SJCRH30 (cell line): Measurements from ENCODE around the gene PSG7. TPM values are rescaled to one million over a fixed set of nuclear protein-coding genes. Genes with fewer than 3 reads are reported as not detected.
"Not testable (repeated sequence)": the region's sequence is repeated elsewhere in the genome, so short reads cannot be mapped to it uniquely, and the experiment has no call there.

ENCODE experiments used
- DNase-seq, 2 experiments: peaks; one replicate each; pipeline ENCODE4 v3.0.0-alpha.2; 2015 to 2020
- H3K27ac ChIP-seq: fragments of 250-450 bp; sonication (Bioruptor Pico); 2 replicates; pipeline ENCODE4 v1.5.1; 2020; ENCODE audit warnings: mild to moderate bottlenecking, moderate library complexity
- H3K27me3 ChIP-seq: fragments of 250-450 bp; sonication (Bioruptor Pico); 2 replicates; pipeline ENCODE4 v1.5.1; 2020; ENCODE audit warnings: mild to moderate bottlenecking, moderate library complexity
- H3K36me3 ChIP-seq: fragments of 250-450 bp; sonication (Bioruptor Pico); 2 replicates; pipeline ENCODE4 v1.5.1; 2020; ENCODE audit warnings: mild to moderate bottlenecking, moderate library complexity
- H3K4me1 ChIP-seq: fragments of 250-450 bp; sonication (Bioruptor Pico); 2 replicates; pipeline ENCODE4 v1.5.1; 2020; ENCODE audit warnings: mild to moderate bottlenecking, moderate library complexity
- H3K4me3 ChIP-seq: fragments of 250-450 bp; sonication (Bioruptor Pico); 2 replicates; pipeline ENCODE4 v1.5.1; 2020; ENCODE audit warnings: mild to moderate bottlenecking, moderate library complexity
- H3K9me3 ChIP-seq: fragments of 250-450 bp; sonication (Bioruptor Pico); replicated peaks from 2 replicates; pipeline ENCODE4 v1.5.1; 2020; ENCODE audit warnings: mild to moderate bottlenecking, moderate library complexity
- total RNA-seq: library from RNA; depleted of rRNA; stranded (reverse); fragments of >200 nt; shearing (Covaris generic); gene quantifications from 2 replicates; pipeline ENCODE4 v1.2.3, GENCODE V29; 2014

PSG7 gene
- total RNA-seq, 1 experiment from 2014 or later = not detected

DNA sequence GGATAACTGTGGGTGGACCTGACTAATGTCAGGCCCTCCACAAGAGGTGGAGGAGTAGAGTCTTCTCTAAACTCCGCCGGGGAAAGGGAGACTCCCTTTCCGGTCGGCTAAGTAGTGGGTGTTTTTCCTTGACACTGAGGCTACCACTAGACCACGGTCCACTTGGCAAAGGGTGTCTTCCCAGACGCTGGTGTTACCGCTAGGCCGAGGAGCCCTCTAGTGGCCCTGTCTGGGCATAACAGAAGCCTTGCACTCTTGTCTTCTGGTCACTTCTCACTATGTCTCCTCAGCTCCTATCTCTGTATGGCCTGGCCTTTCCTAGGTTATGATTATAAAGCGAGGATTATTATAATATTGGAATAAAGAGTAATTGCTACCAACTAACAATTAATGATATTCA is 13.9 kb downstream of the PSG7 start:
- H3K9me3 ChIP-seq, H3K4me3 ChIP-seq, H3K4me1 ChIP-seq, H3K36me3 ChIP-seq, H3K27me3 ChIP-seq, H3K27ac ChIP-seq: not testable (repeated sequence)
- peak; percentile 34 to 61 for DNase-seq

DNA sequence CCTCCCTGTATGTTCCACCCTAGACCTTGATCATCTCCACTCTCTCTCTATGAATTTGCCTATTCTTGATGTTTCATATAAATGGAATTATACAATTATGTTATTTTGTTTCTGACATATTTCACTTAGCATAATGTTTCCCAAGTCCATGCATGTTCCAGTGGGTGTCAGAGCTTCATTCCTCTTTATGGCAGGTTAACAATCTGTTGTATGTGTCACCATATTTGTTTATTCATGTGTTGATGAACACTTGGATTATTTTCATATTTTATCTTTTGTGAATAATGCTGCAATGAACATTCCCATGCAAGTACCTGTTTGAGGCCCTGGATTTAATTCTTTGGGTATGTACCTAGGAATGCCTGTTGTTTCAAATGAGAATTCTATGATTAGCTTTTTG is 16.0 kb downstream of the PSG7 start:
- not testable (repeated sequence) for H3K27ac ChIP-seq, DNase-seq, H3K4me1 ChIP-seq, H3K4me3 ChIP-seq, H3K9me3 ChIP-seq, H3K36me3 ChIP-seq, H3K27me3 ChIP-seq

DNA sequence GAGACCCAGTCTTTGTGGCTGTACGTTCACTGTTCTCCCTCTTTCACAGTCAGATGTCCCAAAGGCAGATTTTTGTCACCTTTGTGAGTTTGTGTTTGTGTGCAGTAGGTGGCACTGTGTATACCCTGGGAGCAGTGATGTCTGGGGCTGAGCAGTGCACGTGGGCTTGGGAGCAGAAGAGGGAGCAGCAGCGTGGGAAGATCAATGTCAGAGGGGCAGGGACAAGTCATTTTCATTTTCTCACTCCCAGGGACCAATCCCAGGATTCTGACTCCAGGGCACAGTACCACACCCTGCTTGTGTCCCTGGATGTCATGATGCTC is 17.3 kb downstream of the PSG7 start:
- DNase-seq = no peak
- no peaks in the 10 kb centered on the region for H3K9me3 ChIP-seq
- H3K4me1 ChIP-seq = no peaks in the 10 kb centered on the region
- H3K4me3 ChIP-seq = no peak overlapping the region
- no peak overlapping the region for H3K27ac ChIP-seq
- H3K36me3 ChIP-seq = no peaks in the 10 kb centered on the region
- no peaks in the 10 kb centered on the region for H3K27me3 ChIP-seq

DNA sequence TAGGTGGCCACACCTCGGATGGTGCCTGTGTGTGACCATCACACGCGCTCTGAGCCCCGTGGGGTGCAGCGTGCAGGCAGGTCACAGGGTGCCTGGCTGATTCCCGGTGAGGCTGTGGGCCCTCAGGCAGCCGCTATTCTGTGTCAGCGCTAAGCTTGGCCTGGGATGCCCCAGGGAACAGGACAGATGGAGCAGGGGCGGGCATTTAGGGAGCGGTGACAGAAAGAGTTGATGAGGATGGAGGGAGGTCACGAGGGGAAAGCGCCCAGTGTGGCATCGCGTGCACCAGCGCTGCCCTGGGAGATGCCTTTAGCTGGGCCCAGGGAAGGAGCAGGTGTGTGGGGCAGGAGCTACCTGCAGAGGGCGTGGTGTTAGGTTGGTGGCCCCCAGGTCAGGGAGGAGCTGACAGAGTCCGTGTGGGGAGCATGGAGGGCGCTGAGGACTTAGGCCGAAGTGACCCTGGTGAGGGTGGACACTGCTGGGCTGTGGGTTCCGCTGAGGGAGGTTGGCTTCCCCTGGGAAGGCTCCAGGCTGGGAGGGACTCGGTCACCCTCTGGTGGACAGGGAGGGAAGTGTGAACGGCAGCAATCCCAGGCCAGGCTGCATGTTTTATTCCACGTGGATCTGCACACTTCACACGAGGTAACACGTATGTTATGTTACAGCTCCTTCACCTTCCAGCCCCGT is 17.8 kb downstream of the PSG7 start:
- H3K4me3 ChIP-seq, H3K4me1 ChIP-seq, H3K27me3 ChIP-seq, H3K27ac ChIP-seq, H3K36me3 ChIP-seq, H3K9me3 ChIP-seq: not testable (repeated sequence)
- peak in 1 of 2 experiments; percentile 17 for DNase-seq

DNA sequence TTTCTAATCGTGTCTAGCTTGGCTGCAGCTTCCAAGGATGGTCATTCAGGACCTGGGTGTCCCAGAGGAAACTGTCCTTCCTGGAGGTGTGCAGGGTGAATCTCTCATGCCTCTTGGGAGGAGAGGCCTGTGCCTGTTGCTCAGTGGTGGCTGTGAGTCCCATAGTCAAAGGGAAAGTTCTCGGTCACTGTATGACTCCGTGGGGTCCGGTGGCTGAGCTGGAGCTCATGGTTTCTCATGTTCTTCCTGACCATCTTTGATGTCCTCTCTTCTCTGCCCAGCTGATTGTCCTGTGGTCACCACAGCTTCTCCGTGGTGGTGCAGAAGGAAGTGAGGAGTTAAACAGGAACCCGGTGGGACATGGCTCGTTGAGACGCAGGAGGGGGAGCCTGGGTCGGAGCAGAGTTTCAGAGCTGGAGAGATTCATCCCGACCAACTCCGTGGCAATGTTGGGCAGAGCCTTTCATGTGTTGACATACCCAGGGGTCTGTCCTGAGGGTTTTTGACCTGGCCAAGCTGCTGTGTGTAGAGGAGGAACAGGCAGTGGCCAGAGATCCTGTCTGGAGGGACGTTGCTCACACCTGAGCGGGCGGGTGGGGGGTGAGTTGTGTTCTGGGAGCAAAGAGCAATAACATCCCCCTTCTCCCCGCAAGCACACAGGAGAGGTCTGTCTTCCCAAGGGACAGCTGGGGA is 18.5 kb downstream of the PSG7 start:
- H3K27me3 ChIP-seq, H3K36me3 ChIP-seq, H3K27ac ChIP-seq, H3K9me3 ChIP-seq, H3K4me1 ChIP-seq, H3K4me3 ChIP-seq, DNase-seq: not testable (repeated sequence)

DNA sequence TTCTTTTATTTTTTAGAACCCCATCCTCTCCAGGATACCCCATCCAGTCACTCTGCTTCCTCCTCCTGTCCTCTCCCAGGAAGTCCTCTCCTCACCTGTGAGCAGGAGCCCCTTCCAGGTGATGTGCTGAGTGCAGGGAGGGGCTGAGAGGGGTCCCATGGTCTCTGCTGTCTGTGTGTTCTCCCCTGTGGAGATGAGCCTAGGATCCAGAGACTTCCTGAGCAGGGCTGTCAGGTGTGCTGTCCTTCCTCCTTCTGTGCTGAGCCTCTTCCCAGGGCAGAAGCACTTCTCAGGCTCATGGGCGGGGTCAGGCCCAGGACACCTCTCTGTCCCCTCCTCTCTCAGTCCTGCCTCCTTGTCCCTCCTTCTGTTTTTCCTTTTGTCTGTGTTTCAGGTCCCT is 19.4 kb downstream of the PSG7 start, which contains the start of gene PSG6:
Gene PSG6 (minus strand): TSS at position 261 of the 400 bp plus-strand sequence. CDS start 102 bp downstream, at position 159.
- not testable (repeated sequence) for H3K4me3 ChIP-seq, H3K36me3 ChIP-seq, H3K27ac ChIP-seq, H3K4me1 ChIP-seq, H3K9me3 ChIP-seq, DNase-seq, H3K27me3 ChIP-seq

DNA sequence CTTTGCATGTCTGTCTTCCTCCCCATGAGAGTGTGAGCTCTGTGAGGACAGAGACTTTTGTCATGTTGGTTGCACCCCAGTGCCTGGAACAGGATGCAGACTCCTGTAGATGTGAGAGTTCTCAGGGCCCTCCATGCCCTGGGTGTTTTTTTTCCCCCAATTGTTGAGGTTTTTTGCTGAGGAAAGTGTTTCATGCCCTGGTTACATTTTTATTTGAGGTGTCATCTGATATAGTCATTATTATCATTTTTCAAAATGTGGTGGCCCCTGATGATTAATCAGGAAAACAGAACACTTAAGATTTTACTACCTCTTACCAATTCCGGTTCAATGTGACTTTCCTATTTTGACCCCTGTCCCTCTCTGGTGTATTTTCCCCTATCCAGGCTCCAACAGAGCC is 20.1 kb downstream of the PSG7 start:
- H3K27me3 ChIP-seq, H3K9me3 ChIP-seq, H3K27ac ChIP-seq, H3K36me3 ChIP-seq, H3K4me3 ChIP-seq, DNase-seq, H3K4me1 ChIP-seq: not testable (repeated sequence)

DNA sequence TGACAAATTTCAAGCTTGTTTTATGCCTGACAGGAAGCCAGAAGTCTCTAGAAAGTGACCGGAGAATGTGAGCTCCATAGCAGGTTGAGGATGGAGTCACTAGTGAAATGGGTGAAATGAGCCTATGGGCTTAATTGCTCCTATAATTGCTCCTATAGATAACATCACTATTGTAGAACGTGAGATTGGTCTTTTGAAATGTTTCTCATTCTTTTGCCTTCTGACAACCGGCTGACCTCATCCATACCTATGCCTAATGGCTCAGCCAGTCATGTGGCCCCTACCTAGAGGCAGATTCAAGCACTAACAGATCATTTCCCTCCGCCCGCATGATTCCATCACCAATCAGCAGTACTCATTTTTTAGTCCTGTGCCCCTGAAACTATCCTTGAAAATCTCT is 23.5 kb downstream of the PSG7 start:
- H3K4me3 ChIP-seq, H3K9me3 ChIP-seq, H3K27me3 ChIP-seq, H3K4me1 ChIP-seq, DNase-seq, H3K27ac ChIP-seq, H3K36me3 ChIP-seq: not testable (repeated sequence)

DNA sequence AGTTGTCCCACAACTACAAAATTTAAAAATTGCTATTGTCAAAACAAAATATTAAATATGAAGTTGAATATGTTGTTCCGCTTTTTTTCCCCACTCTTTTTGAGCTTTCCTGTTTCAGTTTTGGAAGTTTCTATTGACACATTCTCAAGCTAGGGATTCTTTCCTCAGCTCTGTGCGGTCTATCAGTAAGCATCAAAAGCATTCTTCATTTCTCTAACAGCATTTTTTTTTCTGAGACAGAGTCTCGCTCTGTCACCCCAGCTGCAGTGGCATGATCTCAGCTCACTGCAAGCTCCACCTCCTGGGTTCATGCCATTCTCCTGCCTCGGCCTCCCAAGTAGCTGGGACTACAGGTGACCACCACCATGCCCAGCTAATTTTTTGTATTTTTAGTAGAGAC is 24.1 kb downstream of the PSG7 start:
- H3K9me3 ChIP-seq, H3K4me1 ChIP-seq, H3K27me3 ChIP-seq, H3K27ac ChIP-seq, H3K4me3 ChIP-seq, DNase-seq, H3K36me3 ChIP-seq: not testable (repeated sequence)

DNA sequence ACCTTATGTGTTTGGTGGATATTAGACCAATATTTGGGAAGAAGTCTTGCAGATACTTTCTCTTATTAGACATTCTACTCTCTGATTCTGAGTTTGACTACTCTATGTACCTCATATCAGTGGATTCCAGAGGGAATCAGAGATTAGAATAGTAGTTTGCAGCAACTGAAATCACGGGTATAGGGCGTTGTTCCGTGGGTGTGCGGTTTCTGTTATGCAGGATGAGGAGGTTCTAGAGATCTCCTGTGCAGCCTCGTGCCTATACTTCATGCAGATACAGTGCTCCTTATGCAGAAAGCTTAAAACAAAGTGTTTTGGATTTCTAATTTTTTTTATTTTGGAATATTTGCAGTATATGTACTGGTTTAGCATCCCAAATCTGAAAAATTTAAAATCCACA is 25.3 kb downstream of the PSG7 start:
- H3K36me3 ChIP-seq, H3K4me3 ChIP-seq, H3K4me1 ChIP-seq, H3K27me3 ChIP-seq, H3K27ac ChIP-seq, H3K9me3 ChIP-seq, DNase-seq: not testable (repeated sequence)

DNA sequence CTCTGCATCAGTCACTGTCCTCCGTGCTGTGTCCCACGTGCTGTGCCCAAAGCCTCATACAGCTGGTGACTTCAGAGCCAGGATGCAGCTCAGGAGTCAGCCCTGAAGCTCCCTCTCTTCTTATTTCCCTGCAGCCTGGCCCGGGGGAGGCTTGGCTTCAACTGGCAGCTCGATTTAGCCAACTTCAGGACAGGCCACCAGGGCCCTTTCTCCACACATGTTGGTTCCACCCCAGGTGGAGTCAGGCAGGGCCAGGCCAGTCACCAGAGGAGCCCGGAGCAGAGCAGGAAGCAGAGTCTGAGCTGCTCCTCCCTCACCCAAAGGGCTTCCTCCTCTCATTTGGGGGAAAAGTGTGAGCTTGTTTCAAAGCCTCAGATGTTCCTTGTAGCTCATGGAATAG is 30.8 kb downstream of the PSG7 start:
- H3K36me3 ChIP-seq, H3K4me3 ChIP-seq, H3K9me3 ChIP-seq, H3K27ac ChIP-seq, H3K27me3 ChIP-seq, DNase-seq, H3K4me1 ChIP-seq: not testable (repeated sequence)

DNA sequence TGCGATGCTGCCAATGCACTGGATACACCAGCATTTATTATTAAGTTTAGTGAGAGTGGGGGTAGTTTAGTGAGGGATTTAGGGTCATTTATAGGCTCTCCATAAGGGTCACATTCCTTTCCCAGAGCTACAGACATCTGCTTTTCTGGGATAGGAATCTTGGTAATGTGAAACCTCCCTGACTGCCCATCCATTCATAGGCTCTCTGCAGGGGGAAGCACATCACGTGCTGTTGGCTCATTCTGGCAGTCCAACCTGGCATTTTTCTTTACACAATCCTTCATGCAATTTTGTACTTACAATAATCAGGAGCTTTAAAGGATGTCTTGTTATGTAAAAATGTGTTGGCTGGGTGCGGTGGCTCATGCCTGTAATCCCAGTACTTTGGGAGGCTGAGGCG is 36.4 kb downstream of the PSG7 start:
- H3K36me3 ChIP-seq, H3K4me1 ChIP-seq, H3K4me3 ChIP-seq, DNase-seq, H3K27ac ChIP-seq, H3K27me3 ChIP-seq, H3K9me3 ChIP-seq: not testable (repeated sequence)

DNA sequence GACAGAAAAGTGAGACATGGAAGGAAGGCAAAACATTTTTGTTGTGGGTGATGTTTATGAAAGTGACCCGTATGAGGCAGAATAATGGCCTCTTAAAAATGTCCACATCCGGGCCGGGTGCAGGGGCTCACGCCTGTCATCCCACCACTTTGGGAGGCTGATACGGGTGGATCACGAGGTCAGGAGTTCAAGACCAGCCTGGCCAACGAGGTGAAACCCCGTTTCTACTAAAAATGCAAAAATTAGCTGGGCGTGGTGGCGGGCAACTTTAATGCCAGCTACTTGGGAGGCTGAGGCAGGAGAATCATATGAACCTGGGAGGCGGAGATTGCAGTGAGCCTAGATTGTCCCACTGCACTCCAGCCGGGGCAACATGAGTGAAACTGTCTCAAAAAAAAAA is 37.3 kb downstream of the PSG7 start:
- not testable (repeated sequence) for H3K9me3 ChIP-seq, H3K27me3 ChIP-seq, DNase-seq, H3K4me3 ChIP-seq, H3K4me1 ChIP-seq, H3K27ac ChIP-seq, H3K36me3 ChIP-seq

DNA sequence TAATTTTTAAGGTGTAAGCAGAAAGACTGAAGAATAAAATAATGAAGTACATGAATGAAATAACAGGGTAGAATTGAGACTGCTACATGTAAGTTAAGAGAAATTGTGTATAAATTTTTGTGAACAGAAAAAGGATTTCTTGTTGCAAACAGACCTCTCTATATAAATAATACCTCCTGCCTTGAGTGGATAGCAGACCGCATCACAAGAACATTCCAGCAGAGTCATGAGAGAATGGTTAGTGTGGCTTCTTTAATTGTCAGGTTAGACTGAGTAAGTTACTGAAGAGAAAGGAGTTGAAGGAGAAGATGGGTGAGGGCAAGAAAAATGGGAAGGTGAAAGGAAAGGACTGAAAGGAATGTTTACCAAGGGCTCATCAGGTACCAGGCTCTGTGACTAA is 37.9 kb downstream of the PSG7 start:
- not testable (repeated sequence) for H3K4me1 ChIP-seq, H3K27ac ChIP-seq, DNase-seq, H3K9me3 ChIP-seq, H3K4me3 ChIP-seq, H3K36me3 ChIP-seq, H3K27me3 ChIP-seq

DNA sequence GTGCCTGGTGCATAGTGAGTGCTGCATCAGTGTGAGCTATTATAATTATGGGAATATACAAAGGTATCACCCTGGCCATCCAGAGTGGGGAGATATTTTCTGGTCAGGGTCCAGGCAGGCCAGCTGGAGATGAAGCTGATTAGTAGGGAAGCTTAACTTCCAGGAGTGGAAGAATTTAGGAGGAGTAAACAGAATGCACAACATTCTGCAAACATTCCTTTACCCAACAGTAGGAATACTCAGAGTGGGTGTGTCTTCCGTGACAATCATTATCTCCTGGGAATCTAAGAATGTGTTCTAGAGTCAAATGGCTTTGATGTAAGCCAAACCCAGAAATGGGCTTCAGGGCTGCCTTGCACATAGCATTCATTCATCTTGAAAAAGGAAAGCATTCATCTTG is 38.4 kb downstream of the PSG7 start:
- not testable (repeated sequence) for H3K27me3 ChIP-seq, H3K4me3 ChIP-seq, DNase-seq, H3K27ac ChIP-seq, H3K9me3 ChIP-seq, H3K4me1 ChIP-seq, H3K36me3 ChIP-seq

DNA sequence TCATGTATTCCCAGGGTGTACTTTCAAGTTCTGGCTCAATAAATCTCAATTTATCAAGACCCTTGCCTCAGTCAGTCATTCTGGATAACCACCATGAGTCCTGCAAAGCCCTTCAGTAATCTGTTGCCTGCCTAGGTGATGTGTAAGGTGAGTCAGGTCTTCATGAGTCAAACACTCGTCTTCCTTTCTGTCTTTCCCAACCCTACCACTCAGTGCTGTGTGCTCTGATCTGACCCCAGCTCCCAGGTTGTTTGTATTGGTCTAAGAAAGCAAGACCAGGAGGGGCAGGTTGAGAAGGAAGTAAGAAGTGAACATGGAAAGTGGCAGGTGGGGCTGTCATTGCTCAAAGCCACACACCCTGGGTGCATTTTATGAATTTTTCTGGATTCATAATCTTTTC is 39.3 kb downstream of the PSG7 start:
- H3K27me3 ChIP-seq = not testable (repeated sequence)

More for the DNA sequence above, 39.3 kb downstream of the PSG7 start:
- H3K36me3 ChIP-seq, H3K4me1 ChIP-seq, H3K4me3 ChIP-seq, DNase-seq, H3K9me3 ChIP-seq, H3K27ac ChIP-seq: not testable (repeated sequence)
